NT2/D1 (cell line): ENCODE measurements around the gene ITPRID2.

ENCODE experiments used
- YY1 ChIP-seq: IDR thresholded peaks from 2 replicates; pipeline ENCODE4 v1.6.1; 2011; ENCODE audit not compliant: insufficient read length, insufficient read depth
- ZNF274 ChIP-seq: IDR thresholded peaks from 2 replicates; pipeline ENCODE4 v1.6.1; 2011; ENCODE audit warnings: mild to moderate bottlenecking, low read depth, low read length

- TF ChIP-seq ZNF274 = no peak
- TF ChIP-seq YY1 = no peak
These were observed 6.4 kb upstream of the ITPRID2 start for GRCh38 chr2:181885096-181885495.
